SK-N-SH treated with all-trans-retinoic acid at 6 μM for 48 hours (cell line): ENCODE results near the gene TAX1BP3.

Experiments
- ATAC-seq: fragments of 200-7000 bp; cut with Tn5 transposase; 3 replicates; pipeline ENCODE4 v1.9.1; 2020; ENCODE audit warnings: mild to moderate bottlenecking, moderate library complexity
- ARNTL ChIP-seq: fragments of 450-650 bp; formaldehyde crosslinking; IDR thresholded peaks from 2 replicates; pipeline ENCODE4 v1.5.0; 2020; ENCODE audit warnings: low read depth, mild to moderate bottlenecking, moderate library complexity, borderline replicate concordance
- BACH2 ChIP-seq: fragments of 250-450 bp; sonication (Bioruptor Pico); IDR thresholded peaks from 2 replicates; pipeline ENCODE4 v1.9.0; 2021; ENCODE audit warnings: mild to moderate bottlenecking, borderline replicate concordance
- CREB5 ChIP-seq: fragments of 250-450 bp; sonication (Bioruptor Pico); IDR thresholded peaks from 2 replicates; pipeline ENCODE4 v1.5.1; 2020; ENCODE audit warnings: low read depth, mild to moderate bottlenecking, moderate library complexity
- CSDC2 ChIP-seq: fragments of 250-450 bp; sonication (Bioruptor Pico); IDR thresholded peaks from 2 replicates; pipeline ENCODE4 v1.5.0; 2020; ENCODE audit warnings: mild to moderate bottlenecking, moderate library complexity
- CSRNP3 ChIP-seq: fragments of 250-450 bp; sonication (Bioruptor Pico); IDR thresholded peaks from 2 replicates; pipeline ENCODE4 v1.5.1; 2021; ENCODE audit warnings: mild to moderate bottlenecking, moderate library complexity
- ESRRG ChIP-seq: fragments of 250-450 bp; sonication (Bioruptor Pico); IDR thresholded peaks from 2 replicates; pipeline ENCODE4 v1.6.1; 2021; ENCODE audit warnings: mild to moderate bottlenecking
- GLIS3 ChIP-seq: fragments of 250-450 bp; sonication (Bioruptor Pico); IDR thresholded peaks from 2 replicates; pipeline ENCODE4 v1.5.0; 2020; ENCODE audit warnings: mild to moderate bottlenecking, moderate library complexity
- ISL1 ChIP-seq: fragments of 250-450 bp; sonication (Bioruptor Pico); IDR thresholded peaks from 2 replicates; pipeline ENCODE4 v2.1.2; 2022; ENCODE audit warnings: mild to moderate bottlenecking, moderate library complexity
- OSR1 ChIP-seq: fragments of 250-450 bp; sonication (Bioruptor Pico); IDR thresholded peaks from 2 replicates; pipeline ENCODE4 v1.8.0; 2022; ENCODE audit warnings: moderate library complexity, mild to moderate bottlenecking, inconsistent platforms
- POU6F1 ChIP-seq: fragments of 250-450 bp; sonication (Bioruptor Pico); IDR thresholded peaks from 2 replicates; pipeline ENCODE4 v1.8.0; 2021; ENCODE audit warnings: low read depth, mild to moderate bottlenecking, moderate library complexity, borderline replicate concordance
- PPARA ChIP-seq: fragments of 250-450 bp; sonication (Bioruptor Pico); IDR thresholded peaks from 2 replicates; pipeline ENCODE4 v1.5.0; 2020; ENCODE audit warnings: mild to moderate bottlenecking, borderline replicate concordance
- RARB ChIP-seq: fragments of 250-450 bp; sonication (Bioruptor Pico); IDR thresholded peaks from 2 replicates; pipeline ENCODE4 v1.8.0; 2021; ENCODE audit warnings: mild to moderate bottlenecking, moderate library complexity
- SNAI2 ChIP-seq: fragments of 250-450 bp; sonication (Bioruptor Pico); IDR thresholded peaks from 2 replicates; pipeline ENCODE4 v1.5.0; 2020; ENCODE audit warnings: mild to moderate bottlenecking, moderate library complexity
- TCF4 ChIP-seq: fragments of 250-450 bp; sonication (Bioruptor Pico); IDR thresholded peaks from 2 replicates; pipeline ENCODE4 v1.8.0; 2021; ENCODE audit warnings: mild to moderate bottlenecking, moderate library complexity, borderline replicate concordance
- TOX ChIP-seq: fragments of 250-450 bp; sonication (Bioruptor Pico); IDR thresholded peaks from 2 replicates; pipeline ENCODE4 v1.8.0; 2021; ENCODE audit warnings: mild to moderate bottlenecking, moderate library complexity, borderline replicate concordance
- TSHZ2 ChIP-seq: fragments of 250-450 bp; sonication (Bioruptor Pico); IDR thresholded peaks from 2 replicates; pipeline ENCODE4 v1.5.0; 2020; ENCODE audit warnings: mild to moderate bottlenecking, moderate library complexity
- ZC3H10 ChIP-seq: fragments of 250-450 bp; sonication (Bioruptor Pico); IDR thresholded peaks from 2 replicates; pipeline ENCODE4 v1.5.1; 2021; ENCODE audit warnings: mild to moderate bottlenecking, moderate library complexity
- ZFP3 ChIP-seq: fragments of 250-450 bp; sonication (Bioruptor Pico); IDR thresholded peaks from 2 replicates; pipeline ENCODE4 v1.5.0; 2020; ENCODE audit warnings: mild to moderate bottlenecking, moderate library complexity
- ZFP30 ChIP-seq: fragments of 450-650 bp; formaldehyde crosslinking; IDR thresholded peaks from 2 replicates; pipeline ENCODE4 v1.5.0; 2022; ENCODE audit warnings: mild to moderate bottlenecking, moderate library complexity
- ZNF565 ChIP-seq: fragments of 450-650 bp; formaldehyde crosslinking; conservative IDR thresholded peaks from 2 replicates; pipeline ENCODE4 v1.5.0; 2020; ENCODE audit warnings: low read depth, mild to moderate bottlenecking, moderate library complexity
- ZNF70 ChIP-seq: fragments of 450-650 bp; formaldehyde crosslinking; IDR thresholded peaks from 2 replicates; pipeline ENCODE4 v1.5.0; 2020; ENCODE audit warnings: mild to moderate bottlenecking, moderate library complexity
- ZNF8 ChIP-seq: fragments of 450-650 bp; formaldehyde crosslinking; IDR thresholded peaks from 2 replicates; pipeline ENCODE4 v1.5.0; 2020; ENCODE audit warnings: mild to moderate bottlenecking, moderate library complexity

Gene TAX1BP3

GRCh38 chr17:3699951-3700350, 31.6 kb upstream of the TAX1BP3 start:
- no peak for ATAC-seq
- TF ChIP-seq CSDC2 (CRISPR knock-in tag) (no peak), ISL1 (CRISPR knock-in tag) (no peak), ZNF70 (no peak)

- TF ChIP-seq ZC3H10 (CRISPR knock-in tag) (no peak), ESRRG (CRISPR knock-in tag) (no peak), ARNTL (no peak), BACH2 (no peak), RARB (CRISPR knock-in tag) (no peak), SNAI2 (CRISPR knock-in tag) (no peak), TOX (no peak), ZNF8 (no peak), OSR1 (CRISPR knock-in tag) (no peak), ISL1 (CRISPR knock-in tag) (no peak), CSDC2 (CRISPR knock-in tag) (no peak), ZFP30 (no peak), TSHZ2 (no peak), ZFP3 (CRISPR knock-in tag) (no peak), PPARA (CRISPR knock-in tag) (no peak), ZNF70 (no peak), POU6F1 (CRISPR knock-in tag) (no peak), CSRNP3 (CRISPR knock-in tag) (no peak), CREB5 (CRISPR knock-in tag) (no peak)
- no peak for ATAC-seq
Observed at GRCh38 chr17:3698139-3698538, 29.8 kb upstream of the TAX1BP3 start.

- no peak for TF ChIP-seq GLIS3 (CRISPR knock-in tag)
- no peak for TF ChIP-seq CSRNP3 (CRISPR knock-in tag)
- no peak for TF ChIP-seq SNAI2 (CRISPR knock-in tag)
- TF ChIP-seq ZNF565 (CRISPR knock-in tag): no peak
- TF ChIP-seq RARB (CRISPR knock-in tag): no peak
- no peak for TF ChIP-seq TCF4 (CRISPR knock-in tag)
- no peak for TF ChIP-seq CSDC2 (CRISPR knock-in tag)
- TF ChIP-seq ESRRG (CRISPR knock-in tag): no peak
- no peak for TF ChIP-seq OSR1 (CRISPR knock-in tag)
- no peak for TF ChIP-seq ZFP3 (CRISPR knock-in tag)
- TF ChIP-seq CREB5 (CRISPR knock-in tag): no peak
- ATAC-seq: no peak
Observed at GRCh38 chr17:3697103-3697476, 28.7 kb upstream of the TAX1BP3 start.
